AG09309 (cell line): ENCODE data around the gene SMURF1.

ENCODE experiments used
- DNase-seq: peaks from one replicate; pipeline ENCODE4 v3.0.0-alpha.2; 2010; ENCODE audit warnings: low read depth
- H3K4me3 ChIP-seq: 2 replicates; pipeline ENCODE4 v1.5.1; 2011; ENCODE audit warnings: mild to moderate bottlenecking, low read depth, low read length, moderate library complexity; ENCODE audit not compliant: control insufficient read depth
- CTCF ChIP-seq: IDR thresholded peaks from 2 replicates; pipeline ENCODE4 v1.5.1; 2011; ENCODE audit warnings: mild to moderate bottlenecking, low read depth, low read length, inconsistent platforms; ENCODE audit not compliant: insufficient read depth, control insufficient read depth; ENCODE audit errors: missing control alignments

Gene SMURF1

GRCh38 chr7:99142727-99143520 lies 984 bp downstream of the SMURF1 start:
- H3K4me3 ChIP-seq = peak overlapping the region; percentile 72
- TF ChIP-seq CTCF = no peak
- DNase-seq = peak; percentile 78

- H3K4me3 ChIP-seq = peak overlapping the region; percentile 72
- DNase-seq = peak; percentile 41
- TF ChIP-seq CTCF = no peak
Observed at GRCh38 chr7:99141841-99142726, 1.8 kb downstream of the SMURF1 start.

- H3K4me3 ChIP-seq = peak overlapping the region; percentile 72
- no peak for TF ChIP-seq CTCF
- no peak for DNase-seq
Observed at GRCh38 chr7:99141334-99141733, 2.6 kb downstream of the SMURF1 start.

- TF ChIP-seq CTCF = no peak
- DNase-seq = no peak
- no peak overlapping the region for H3K4me3 ChIP-seq
Observed at GRCh38 chr7:99140813-99141212, 3.1 kb downstream of the SMURF1 start.

- no peak for DNase-seq
- H3K4me3 ChIP-seq = no peak overlapping the region
- no peak for TF ChIP-seq CTCF
Observed at GRCh38 chr7:99139036-99139435, 4.9 kb downstream of the SMURF1 start.

GRCh38 chr7:99137411-99138180 lies 6.3 kb downstream of the SMURF1 start:
- peak overlapping the region; percentile 8; the same call in 1 of the 2 replicates for H3K4me3 ChIP-seq
- TF ChIP-seq CTCF = peak; percentile 18
- no peak for DNase-seq
